ENCODE measurements around the gene RNU11. TPM values are rescaled to one million over a fixed set of nuclear protein-coding genes. Genes with fewer than 3 reads are reported as not detected.

RNU11 gene
- total RNA-seq, 1 experiment from 2014 or later, result not detected

DNA sequence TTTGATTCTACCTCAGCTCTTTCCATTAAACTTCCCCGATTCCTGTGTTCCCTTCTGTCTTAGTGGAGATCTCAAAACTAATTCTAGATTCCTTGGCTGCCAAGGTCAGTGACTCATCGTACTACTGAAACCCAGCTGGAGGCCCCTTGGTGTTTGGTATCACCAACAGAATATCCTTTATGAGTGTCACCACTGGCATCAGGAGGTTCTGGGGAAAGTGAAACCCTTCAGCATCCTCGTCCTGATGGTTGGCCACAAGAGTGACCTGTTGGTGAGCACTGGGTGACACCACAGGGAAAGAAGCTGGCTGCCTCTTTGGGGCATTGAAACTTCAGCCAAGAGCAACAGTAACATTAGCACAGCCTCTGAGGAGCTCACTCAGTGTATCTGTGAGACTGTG lies 46.7 kb upstream of the RNU11 start:
- Histone ChIP-seq H2AK5ac (ENCODE audit: insufficient read length, low read length) (no peak overlapping the region), H3K79me2 (ENCODE audit: insufficient read depth, low read length) (no peaks in the 10 kb centered on the region), H4K91ac (ENCODE audit: insufficient read length, low read depth, low read length) (no peak overlapping the region), H2BK120ac (ENCODE audit: low read depth, low read length, poor library complexity, severe bottlenecking) (no peak overlapping the region), H3K27ac (ENCODE audit: insufficient read length, low read depth, low read length) (no peak overlapping the region), H3T11ph (ENCODE audit: low read length) (no peak overlapping the region), H2BK20ac (ENCODE audit: low read depth, low read length, poor library complexity, severe bottlenecking) (no peak overlapping the region), H4K5ac (ENCODE audit: insufficient read length, low read depth, low read length) (no peak overlapping the region), H2BK15ac (ENCODE audit: low read depth, low read length) (no peak overlapping the region), H3K27me3 (ENCODE audit: insufficient read depth, low read length) (no peaks in the 10 kb centered on the region), H3K9ac (ENCODE audit: extremely low read depth, insufficient read length, low read length) (no peak overlapping the region), H3K9me3 (ENCODE audit: control insufficient read depth, low read depth, low read length) (no peaks in the 10 kb centered on the region), H3K14ac (ENCODE audit: insufficient read depth, low read length) (no peak overlapping the region), H3K4me1 (ENCODE audit: insufficient read depth, low read length) (no peaks in the 10 kb centered on the region), H2BK12ac (ENCODE audit: insufficient read length, low read depth, low read length) (no peak overlapping the region), H3K23me2 (ENCODE audit: insufficient read length, low read depth, low read length, poor library complexity, severe bottlenecking) (no peaks in the 10 kb centered on the region), H3K56ac (ENCODE audit: insufficient read length, low read depth, low read length) (no peak overlapping the region), H3K4me2 (ENCODE audit: insufficient read depth, insufficient read length, low read length) (no peak overlapping the region), H3K18ac (ENCODE audit: insufficient read length, low read depth, low read length) (no peak overlapping the region), H3K23ac (ENCODE audit: insufficient read length, low read depth, low read length) (no peak overlapping the region), H2BK5ac (ENCODE audit: insufficient read length, low read length) (no peak overlapping the region), H3K4ac (ENCODE audit: low read depth, low read length) (no peak overlapping the region), H2AFZ (ENCODE audit: low read length) (no peak overlapping the region), H3K79me1 (ENCODE audit: insufficient read depth, low read depth, low read length, poor library complexity, severe bottlenecking) (no peaks in the 10 kb centered on the region), H4K20me1 (ENCODE audit: control insufficient read depth, insufficient read depth, insufficient read length) (no peaks in the 10 kb centered on the region), H4K8ac (replicated peaks; ENCODE audit: insufficient read length, low read depth, low read length) (no peak overlapping the region)
- Mint-ChIP-seq H3K9me3 (no peaks in the 10 kb centered on the region), H3K4me3 (no peak overlapping the region), H3K27me3 (ENCODE audit: low read depth) (no peaks in the 10 kb centered on the region), H3K36me3 (ENCODE audit: insufficient read depth in 1 of 3, low read depth in 3 of 3) (peaks cover 3 to 28% (median 10%) of the 10 kb centered on the region in 3 experiments; a peak in 6 of 7 replicates), H3K27ac (peak overlapping the region; percentile 23 to 81 (median 46); a peak in 4 of 7 replicates), H3K4me1 (peaks cover 8 to 27% of the 10 kb centered on the region in 2 experiments)
- no peak for DNase-seq
- no CpG with 5 or more reads among the region's 3 CpGs for WGBS (ENCODE audit: extremely low coverage, insufficient read length, low lambda C conversion rate)
- TF ChIP-seq CTCF (conservative IDR thresholded peaks at IDR 0.05), result no peak

Data from H9 (cell line).